GM19467 (cell line): Measurements from ENCODE around the gene TMPRSS12.
"Not testable (repeated sequence)": the region's sequence is repeated elsewhere in the genome, so short reads cannot be mapped to it uniquely, and the experiment has no call there.

Experiments
- ATAC-seq: cut with Tn5 transposase; IDR thresholded peaks from one replicate; pipeline ENCODE4 v1.9.1; 2021; ENCODE audit warnings: mild to moderate bottlenecking, moderate library complexity; ENCODE audit not compliant: unreplicated experiment

Gene TMPRSS12

DNA sequence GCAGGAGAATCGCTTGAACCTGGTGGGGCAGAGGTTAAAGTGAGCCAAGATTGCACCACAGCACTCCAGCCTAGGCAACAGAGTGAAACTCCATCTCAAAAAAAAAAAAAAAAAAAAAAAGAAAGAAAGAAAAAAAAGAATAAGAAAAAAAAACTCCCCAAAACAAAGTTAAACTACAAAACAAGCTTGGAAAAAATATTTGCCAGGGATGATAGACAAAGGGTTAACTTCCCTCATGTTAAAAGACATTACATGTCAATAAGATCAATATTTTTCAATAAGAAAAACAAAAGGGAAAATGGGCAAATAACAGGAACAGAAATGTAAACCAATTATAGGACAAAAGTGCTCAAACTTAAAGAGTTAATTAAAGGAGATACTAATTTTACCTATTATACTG, 83.2 kb downstream of the TMPRSS12 start:
- no peak for ATAC-seq

DNA sequence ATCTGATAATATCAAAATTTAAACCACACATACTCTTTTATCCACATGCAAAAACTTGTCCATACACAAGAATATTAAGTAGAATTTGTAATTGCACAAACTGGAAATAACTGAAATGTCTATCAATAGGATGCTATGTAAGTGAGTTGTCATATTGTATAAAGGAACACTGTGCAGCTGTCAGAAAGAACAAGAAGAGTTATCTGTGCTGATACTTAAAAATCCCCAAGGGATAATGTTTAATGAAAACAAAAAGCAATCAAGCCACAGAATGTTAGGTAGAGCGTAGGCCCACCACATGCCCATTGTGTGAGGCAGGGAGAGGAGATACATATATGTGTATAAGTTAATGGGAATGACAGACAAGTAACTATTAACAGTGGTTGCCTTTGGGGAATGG, 83.7 kb downstream of the TMPRSS12 start:
- no peak for ATAC-seq

DNA sequence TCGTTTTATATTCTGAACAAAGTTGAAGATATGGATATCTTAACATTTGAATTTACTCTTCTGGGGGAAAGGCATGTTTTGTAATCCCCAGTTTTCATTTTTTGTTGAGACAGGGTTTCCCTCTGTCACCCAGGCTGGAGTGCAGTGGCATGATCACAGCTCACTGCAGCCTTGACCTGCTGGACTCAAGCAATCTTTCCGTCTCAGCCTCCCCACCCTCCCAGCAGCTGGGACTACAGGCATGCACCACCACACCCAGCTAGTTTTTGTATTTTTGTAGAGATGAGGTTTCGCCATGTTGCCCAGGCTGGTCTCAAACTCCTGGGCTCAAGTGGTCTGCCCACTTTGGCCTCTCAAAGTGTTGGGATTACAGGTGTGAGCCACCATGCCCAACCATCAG, 84.2 kb downstream of the TMPRSS12 start:
- not testable (repeated sequence) for ATAC-seq

DNA sequence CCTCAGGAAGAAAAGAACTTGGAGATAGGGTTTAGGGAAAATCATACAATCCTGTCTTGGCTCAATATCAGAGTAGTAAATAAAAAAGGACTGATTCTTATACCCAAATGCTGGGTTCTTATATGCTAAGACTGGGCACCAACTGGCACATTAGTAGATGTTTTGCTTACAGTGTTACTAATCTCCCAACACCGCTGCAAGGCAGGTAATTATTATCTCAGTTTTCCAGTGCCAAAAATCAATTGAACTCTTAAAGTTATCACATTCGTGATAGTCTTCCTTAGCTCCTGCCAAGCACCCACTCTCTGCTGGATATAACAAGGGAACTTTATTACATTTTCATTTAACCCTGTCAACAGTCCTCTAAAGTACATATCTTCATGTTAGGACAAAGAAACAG, 84.6 kb downstream of the TMPRSS12 start:
- ATAC-seq = no peak

DNA sequence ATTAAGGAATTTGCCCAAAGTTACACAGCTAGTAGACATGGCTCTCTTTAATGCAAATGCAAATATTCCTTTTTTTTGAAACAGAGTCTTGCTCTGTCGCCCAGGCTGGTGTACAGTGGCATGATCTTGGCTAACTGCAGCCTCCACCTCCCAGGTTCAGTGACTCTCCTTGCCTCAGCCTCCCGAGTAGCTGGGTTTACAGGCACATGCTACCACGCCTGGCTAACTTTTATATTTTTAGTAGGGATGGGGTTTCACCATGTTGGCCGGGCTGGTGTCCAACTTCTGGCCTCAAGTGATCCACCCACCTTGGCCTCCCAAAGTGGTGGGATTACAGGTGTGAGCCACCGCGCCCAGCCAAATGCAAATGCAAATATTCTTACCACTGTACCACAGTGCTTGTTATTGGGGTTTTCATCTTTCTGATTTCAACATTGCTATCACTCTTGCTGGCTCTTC, 85.1 kb downstream of the TMPRSS12 start:
- ATAC-seq = no peak

DNA sequence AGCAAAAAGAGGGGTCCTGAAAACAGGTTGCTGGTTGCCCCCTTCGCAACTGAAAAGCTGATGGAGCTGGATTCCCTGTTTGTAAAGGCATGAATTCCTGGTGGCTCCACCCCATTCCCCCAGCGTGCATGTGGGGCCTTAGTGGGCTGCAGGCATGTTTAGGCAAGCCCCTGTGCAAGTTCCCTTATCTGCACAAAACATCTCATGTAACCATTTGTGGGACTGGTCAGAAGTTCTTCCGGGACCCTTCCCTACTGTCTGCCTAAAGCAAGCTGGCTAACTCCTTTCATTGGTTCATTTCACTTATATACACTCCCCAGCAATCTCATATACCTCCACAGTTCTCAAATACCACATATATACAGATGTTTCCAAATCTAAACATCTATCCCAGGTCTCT, 85.7 kb downstream of the TMPRSS12 start:
- ATAC-seq = no peak

DNA sequence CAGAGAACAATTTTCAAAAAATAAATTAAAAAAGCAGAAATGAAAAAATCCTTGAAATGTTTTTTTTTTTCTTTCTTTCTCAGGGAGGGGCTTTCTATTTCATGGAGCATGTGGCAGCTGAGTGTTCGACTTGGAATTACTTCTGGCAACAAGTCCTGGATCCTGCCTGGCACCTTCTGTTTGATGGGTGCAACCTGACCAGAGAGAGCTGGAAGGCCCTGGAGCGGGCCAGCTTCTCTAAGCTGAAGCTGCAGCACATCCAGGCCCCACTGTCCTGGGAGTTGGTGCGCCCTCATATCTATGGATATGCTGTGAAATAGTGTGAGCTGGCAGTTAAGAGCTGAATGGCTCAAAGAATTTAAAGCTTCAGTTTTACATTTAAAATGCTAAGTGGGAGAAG, 87.1 kb downstream of the TMPRSS12 start:
- ATAC-seq = no peak

DNA sequence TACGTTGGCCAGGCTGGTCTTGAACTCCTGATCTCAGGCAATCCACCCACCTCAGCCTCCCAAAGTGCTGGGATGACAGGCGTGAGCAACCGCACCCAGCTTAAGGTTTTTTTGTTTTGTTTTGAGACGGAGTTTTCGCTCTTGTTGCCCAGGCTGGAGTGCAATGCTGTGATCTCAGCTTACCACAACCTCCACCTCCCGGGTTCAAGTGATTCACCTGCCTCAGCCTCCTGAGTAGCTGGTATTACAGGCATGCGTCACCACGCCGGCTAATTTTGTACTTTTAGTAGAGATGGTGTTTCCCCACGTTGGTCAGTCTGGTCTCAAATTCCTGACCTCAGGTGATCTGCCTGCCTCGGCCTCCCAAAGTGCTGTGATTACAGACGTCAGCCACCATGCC, 87.8 kb downstream of the TMPRSS12 start:
- not testable (repeated sequence) for ATAC-seq

DNA sequence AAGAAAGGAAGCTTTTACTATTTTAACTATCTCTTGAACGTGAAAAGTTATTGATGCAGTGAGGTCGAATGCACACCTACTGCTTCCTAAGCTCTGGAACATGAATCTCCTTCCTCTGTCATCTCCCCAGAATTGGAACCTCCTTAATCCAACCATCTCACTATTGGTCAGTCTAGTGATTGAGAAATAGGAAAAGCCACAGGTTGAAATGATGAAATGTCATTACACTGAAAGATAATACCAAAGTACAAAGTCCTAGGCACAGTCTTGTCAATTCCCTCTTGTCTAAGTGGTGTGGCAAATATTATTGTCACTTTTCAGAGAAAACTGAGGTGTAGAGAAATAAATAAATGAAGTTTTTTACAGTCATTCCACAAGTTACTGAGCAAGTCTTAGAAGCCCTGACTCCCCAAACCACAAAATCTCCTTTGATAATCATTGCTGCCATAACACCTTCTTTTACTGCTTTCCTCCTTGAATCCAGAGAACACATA, 90.1 kb downstream of the TMPRSS12 start:
- no peak for ATAC-seq

DNA sequence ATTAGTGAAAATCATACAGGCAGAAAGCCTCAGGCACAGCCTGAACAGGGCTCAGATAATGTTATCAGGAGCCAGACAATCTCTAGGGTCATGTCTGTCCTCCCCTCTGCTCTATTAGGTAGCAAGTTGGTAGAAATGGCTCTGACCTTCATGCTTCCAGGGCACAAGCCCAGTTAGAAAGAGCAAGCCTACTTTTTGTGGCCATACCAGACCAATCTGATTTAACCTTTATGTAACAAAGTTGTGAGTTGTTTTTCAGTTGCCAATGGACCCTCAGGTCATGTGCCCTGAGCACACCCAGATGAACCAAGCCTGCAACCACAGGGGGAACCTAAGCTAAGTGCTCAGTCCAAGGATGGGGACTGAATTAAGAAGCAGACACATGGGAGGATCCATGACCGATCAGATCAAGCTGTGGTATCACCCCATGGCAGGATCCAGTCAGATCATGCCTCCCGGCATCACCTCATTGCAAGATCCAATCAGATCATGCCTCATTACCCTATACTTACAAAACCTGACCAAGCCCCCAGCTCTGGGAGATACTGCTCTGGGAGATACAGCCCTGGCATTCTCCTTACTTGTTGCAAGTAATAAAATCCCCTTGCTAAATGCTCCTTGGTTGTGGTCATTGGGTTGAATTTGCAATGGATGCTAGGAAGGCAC, 90.9 kb downstream of the TMPRSS12 start:
- ATAC-seq = no peak

DNA sequence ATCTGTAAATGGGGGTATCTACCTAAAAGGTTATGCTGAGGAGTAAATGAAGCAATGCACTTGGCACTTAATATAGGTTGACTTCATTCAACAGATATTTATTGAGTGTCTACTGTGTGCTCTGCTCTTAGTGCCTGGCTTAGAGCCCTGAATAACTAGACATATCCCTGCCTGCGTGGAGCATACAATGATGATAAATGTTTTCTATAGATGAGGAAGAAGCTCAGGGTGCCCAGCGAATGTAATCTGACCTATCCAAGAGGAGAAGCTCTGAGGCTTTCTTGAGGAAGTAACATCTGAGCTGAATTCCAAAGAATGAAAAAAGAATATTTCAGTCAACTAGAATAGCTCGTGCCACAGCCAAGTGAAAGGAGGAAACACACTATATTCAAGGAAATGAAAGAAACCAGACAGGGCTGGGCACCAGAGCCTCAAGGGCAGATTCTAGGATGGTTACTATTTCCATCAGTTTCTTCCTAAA, 91.7 kb downstream of the TMPRSS12 start:
- no peak for ATAC-seq

DNA sequence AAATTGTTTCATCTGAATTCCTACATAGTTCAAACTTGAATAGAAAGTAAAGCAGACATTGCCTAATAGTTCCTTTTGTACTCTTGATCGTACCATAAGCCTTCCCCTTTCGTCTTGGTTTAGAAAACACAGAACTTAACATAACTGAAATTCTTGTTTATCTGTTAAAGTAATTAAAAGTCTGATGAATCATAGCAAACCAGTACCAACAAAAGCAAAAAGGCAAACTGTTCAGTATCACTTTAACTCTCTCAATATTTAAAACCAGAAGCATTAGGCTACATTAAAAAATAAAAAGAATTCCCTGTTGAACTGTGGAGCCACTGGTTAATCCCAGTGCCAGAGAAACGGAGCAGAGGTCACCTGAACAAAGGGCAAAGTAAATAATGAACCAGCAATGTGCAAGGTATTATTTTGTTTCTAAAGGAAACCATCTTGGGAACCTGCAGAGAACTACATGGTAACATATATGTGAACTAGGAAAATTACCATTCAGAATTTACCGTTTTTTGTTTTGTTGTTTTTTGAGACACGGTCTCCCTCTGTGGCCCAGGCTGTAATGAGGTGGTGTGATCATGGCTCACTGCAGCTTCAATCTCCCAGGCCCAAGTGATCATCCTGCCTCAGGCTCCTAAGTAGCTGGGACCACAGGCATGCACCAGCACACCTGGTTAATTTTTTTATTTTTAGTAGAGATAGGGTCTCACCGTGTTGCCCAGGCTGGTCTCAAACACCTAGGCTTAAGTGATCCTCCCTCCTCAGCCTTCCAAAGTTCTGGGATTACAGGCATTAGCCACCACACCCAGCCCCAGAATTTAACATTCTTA, 92.5 kb downstream of the TMPRSS12 start:
- no peak for ATAC-seq

DNA sequence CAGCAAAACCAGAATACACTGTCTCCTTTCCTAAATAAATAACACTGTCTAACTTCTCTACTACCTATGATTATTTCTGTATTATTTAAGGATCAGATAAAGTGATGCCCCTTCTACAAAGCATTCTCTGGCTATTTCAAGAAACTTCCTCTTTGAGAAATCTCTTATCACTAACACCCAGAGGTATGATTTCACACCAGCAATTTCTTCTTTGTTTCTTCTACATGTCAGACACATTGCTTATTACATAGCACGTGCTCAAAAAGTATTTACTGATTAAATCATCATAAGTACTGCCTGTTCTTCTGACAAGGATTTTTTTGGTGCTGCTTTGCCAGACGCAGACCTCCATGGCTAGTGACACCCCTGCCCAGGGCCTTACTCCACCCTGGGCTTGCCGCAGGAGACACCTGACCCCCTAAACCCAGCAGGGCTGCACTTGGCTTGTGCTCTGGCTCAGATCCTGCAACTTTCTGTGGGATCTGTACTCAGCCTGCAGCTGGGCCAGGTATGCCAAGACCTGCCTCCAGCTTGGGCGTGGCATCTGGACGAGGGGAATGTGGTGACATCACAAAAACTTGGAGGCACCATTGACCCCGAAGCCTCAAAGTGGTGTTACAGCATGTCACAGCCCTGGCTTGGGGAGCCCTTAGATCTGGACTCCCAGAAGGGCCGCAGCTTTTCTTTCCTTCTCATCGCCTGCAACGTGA, 94.2 kb downstream of the TMPRSS12 start:
- no peak for ATAC-seq
